HG02981 (cell line): Measurements from ENCODE around the gene ERFL.

Experiments used
- ATAC-seq: cut with Tn5 transposase; IDR thresholded peaks from one replicate; pipeline ENCODE4 v1.9.1; 2021; ENCODE audit warnings: mild to moderate bottlenecking, moderate library complexity; ENCODE audit not compliant: unreplicated experiment

ERFL gene

DNA sequence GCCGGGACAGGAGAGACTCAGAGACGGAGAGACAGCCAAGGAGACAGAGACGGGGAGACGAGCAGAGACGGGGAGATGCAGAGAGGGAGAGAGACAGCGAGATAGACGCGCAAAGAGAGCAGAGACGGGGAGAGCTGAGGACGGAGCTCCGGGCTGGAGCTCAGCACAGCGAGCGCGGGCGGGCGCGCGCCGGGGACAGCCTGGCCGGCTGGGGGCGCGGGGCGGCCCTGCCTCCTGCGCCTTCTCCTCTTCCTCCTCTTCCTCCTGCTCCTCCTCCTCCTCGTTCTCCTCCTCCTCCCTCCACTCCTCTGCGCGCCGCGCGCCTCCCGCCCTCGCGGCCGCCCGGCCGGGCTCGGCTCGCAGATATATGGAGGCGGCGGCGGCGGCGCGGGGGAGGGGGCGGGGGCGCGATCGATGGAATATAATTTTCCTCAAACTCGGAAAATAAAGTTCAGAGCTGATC lies at the start of gene ERFL:
Gene ERFL, minus strand, starts transcription at position 229 of the 463 bp plus-strand sequence. CDS start 15,530 bp downstream, outside the sequence.
- ATAC-seq = no peak

DNA sequence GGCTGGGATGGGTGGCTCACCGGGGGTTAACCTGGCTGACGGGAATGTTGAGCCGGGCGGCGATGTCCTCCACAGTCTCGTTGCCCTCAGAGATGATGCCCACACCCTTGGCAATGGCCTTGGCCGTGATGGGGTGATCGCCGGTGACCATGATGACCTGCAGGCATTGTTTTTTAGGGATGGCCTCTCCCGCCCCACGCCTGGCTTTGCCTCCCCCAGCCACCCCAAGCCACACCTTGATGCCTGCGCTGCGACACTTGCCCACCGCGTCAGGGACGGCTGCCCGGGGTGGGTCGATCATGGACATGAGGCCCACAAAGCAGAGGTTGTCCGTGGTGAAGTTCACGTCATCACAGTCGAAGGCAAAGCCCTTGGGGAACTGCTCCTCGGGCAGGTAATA lies 49.7 kb upstream of the ERFL start:
- no peak for ATAC-seq

GRCh38 chr19:41974652-41975051 lies 46.4 kb upstream of the ERFL start:
- no peak for ATAC-seq

- ATAC-seq = no peak
These were observed 43.1 kb upstream of the ERFL start for GRCh38 chr19:41971363-41971762.

GRCh38 chr19:41969772-41970458 lies 41.7 kb upstream of the ERFL start:
- no peak for ATAC-seq

- no peak for ATAC-seq
These were observed 40.7 kb upstream of the ERFL start for GRCh38 chr19:41968751-41969595.

GRCh38 chr19:41967054-41967783 lies 39.0 kb upstream of the ERFL start:
- no peak for ATAC-seq

DNA sequence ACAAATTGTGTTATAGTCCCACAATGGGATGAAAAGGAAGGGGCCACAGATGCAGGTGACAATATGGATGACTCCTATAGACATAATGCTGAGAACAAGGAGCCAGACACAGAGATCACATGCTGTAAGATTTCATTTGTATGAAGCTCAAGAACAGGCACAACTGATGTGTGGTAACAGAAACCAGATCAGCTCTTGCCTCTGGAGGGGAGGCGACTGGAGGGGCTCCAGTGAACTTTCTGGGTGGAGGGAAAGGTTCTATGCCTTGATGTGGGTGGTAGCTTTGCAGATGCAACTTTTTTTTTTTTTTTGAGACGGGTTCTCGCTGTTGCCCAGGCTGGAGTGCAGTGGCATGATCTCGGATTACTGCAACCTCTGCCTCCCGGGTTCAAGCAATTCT lies 36.9 kb upstream of the ERFL start:
- ATAC-seq = no peak

GRCh38 chr19:41960973-41961372 lies 32.7 kb upstream of the ERFL start:
- ATAC-seq = no peak

DNA sequence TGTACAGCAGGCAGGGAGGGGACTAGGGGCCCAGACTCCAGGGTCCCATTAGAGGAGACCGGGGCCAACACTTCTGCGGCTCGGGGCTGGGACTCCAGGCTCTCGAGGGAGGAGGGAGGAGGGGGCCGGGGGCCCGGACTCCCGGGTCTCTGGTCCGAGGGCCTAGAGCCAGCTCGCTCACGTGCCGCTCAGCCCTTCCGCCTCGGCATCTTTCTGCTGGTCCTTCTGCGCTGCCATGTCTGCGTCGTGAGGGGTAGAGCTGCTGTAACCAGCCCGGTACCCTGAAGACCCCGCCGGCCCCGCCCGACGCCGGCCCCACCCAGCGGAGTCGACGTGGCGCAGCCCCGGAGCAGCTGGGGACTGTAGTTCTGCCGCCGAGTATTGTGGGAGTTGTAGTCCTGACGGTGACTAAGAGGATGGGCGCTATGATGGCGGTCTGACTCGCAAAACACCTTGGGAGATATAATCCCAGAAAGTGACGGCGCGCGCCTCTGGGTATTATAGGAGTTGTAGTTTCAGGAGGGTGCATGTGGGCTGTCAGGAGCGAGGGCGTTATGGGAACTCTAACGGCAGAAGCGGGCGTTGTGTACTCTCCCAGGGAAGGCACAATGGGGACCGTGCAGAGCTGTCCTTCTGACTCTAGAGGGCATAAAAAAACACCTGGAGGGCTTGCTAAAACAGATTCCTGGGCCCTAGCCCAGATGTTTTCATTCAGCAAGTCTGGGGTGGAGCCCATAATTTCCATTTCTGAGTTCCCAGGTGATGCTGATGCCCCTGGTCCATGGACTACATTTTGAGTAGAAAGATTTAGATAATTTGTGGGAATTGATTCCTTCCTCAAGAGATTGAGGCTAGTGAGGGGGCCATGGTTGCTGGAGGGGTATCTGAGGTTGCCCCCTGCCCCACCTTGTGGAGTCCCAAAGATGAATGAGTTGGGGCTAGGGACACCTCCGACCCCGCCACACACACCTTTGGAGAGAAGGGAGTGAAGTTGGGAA lies 31.1 kb upstream of the ERFL start, which contains the start of gene RABAC1:
Gene RABAC1, minus strand, starts transcription at position 266 of the 998 bp plus-strand sequence. Its CDS starts 29 bp downstream, at position 237.
- ATAC-seq = peak; percentile 90

GRCh38 chr19:41958367-41959055 lies 30.3 kb upstream of the ERFL start:
- peak; percentile 21 for ATAC-seq

GRCh38 chr19:41957838-41958366 lies 29.7 kb upstream of the ERFL start:
- ATAC-seq = no peak

- ATAC-seq = no peak
These were observed 29.1 kb upstream of the ERFL start for GRCh38 chr19:41957161-41957837.

DNA sequence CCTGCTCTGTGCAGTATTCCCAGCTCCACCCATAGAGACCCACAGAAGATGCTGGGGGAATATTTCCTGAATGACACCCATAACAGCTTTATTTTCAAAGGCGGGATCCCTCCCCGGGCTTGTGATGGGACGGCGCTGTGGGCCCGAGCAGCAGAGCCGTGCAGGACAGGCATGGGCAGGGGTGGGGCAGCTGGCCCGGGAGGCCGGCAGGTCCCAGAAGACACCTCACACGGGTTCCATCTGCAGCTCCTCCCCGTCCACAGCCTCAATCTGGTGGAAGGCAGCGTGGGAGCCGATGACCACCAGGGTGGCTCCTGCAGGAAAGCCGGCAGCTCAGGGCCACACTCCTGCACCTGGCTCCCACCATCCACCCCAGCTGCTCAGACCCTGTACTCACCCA lies 28.4 kb upstream of the ERFL start:
- no peak for ATAC-seq

DNA sequence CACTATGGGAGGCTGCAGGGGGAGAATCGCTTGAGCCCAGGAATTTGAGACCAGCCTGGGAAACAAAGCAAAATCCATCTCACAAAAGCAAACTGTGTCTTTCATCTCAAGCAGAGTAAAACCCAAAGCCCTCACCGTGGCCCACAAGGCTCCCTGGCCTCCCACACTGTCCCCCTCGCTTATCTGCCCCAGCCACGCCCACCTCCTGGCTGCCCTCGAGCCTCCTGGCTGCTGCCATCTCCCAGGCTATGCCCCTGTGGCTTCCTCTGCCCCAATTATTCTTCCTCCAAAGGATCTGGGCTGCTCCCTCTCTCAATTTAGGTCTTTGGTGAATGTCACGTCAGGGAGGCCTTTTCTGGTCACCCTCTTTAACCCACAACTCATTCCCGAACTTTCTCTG lies 27.3 kb upstream of the ERFL start:
- no peak for ATAC-seq

GRCh38 chr19:41951686-41952172 lies 23.5 kb upstream of the ERFL start:
- ATAC-seq = no peak

GRCh38 chr19:41947091-41947490 lies 18.8 kb upstream of the ERFL start:
- no peak for ATAC-seq

- peak; percentile 76 for ATAC-seq
These were observed 17.0 kb upstream of the ERFL start for GRCh38 chr19:41945135-41945766.
